A549 treated with AZD2906 at 1 μM for 4 hours (cell line): ENCODE results near the gene GIN1. TPM values are rescaled to one million over a fixed set of nuclear protein-coding genes. Genes with fewer than 3 reads are reported as not detected.

Experiments
- total RNA-seq: library from RNA; stranded (reverse); fragments of 200-300 nt; extraction: Qiagen RNA extraction; gene quantifications from 5 replicates; pipeline ENCODE4 v1.2.3, GENCODE V29; 2022

Gene GIN1, protein sequence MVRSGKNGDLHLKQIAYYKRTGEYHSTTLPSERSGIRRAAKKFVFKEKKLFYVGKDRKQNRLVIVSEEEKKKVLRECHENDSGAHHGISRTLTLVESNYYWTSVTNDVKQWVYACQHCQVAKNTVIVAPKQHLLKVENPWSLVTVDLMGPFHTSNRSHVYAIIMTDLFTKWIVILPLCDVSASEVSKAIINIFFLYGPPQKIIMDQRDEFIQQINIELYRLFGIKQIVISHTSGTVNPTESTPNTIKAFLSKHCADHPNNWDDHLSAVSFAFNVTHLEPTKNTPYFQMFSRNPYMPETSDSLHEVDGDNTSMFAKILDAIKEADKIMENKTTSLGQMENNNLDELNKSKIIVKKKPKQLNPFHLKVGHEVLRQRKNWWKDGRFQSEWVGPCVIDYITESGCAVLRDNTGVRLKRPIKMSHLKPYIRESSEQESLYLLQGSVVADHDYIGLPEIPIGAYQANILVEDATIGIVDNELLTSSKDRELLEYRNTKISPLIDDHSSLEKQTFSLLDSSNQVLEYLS
- total RNA-seq: 3.7 to 5.2 TPM (median 4.2 TPM) in 5 replicates

DNA sequence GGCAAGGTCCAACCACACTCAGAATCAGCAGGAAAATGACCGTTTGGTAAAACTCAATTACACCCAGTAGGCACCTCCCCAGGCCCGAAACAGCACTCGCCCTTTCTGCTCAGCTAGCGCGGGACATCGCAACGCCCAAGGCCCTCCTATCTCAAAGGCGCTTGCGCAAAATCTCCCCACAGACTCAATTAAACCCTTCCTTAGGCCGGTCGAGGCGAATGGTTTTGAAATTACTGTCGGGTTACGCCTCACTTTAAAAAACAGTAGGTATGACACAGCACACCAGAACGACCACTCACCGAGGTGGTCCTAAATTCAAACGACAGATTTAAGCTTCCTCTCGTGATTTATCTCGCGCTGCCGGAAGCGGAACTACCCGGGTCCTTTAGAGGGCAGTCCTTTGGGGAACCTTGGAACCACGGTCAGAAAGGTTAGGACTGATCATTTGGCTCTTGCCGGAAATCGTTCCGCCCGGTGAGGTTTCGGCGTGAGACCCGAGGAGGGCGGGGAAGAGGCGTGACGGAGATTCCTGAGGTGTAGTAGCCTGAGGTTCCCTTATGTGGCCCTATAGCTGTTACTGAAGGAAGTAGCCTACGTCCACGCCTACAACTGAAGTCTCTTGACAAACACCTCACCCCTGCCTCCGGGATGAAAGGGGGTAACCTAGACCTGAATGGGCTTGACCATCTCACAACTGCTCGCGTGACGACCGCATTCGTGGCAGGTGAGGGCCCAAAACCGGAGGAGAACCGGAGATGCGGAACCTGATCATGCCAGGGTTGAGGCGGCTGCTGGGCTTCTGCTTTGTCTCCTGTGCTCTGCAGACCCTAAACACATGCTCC lies at the start of gene GIN1, which contains the start of gene PPIP5K2:
GIN1 (minus strand) TSS at position 374 of the 842 bp plus-strand sequence. CDS start 11,431 bp downstream, outside the sequence.
PPIP5K2 (plus strand) TSS at position 537 of the 842 bp plus-strand sequence. CDS start 9,289 bp downstream, outside the sequence.

Other genes with a start within 250 kb of the GIN1 start
- 16.2 to 25.0 TPM (median 22.1 TPM) in 5 replicates for gene PPIP5K2, start 163 bp upstream of the GIN1 start, total RNA-seq
- gene MACIR, start 138.6 kb upstream of the GIN1 start, total RNA-seq: 19.3 to 20.7 TPM (median 19.8 TPM) in 5 replicates